ENCODE results near the gene BCL2L14.
A peak's percentile ranks its signal among the peaks of the same experiment; 100 is the strongest.

Gene BCL2L14

GRCh38 chr12:12086362-12086761, 15.6 kb downstream of the BCL2L14 start:
- no CpG with 5 or more reads among the region's 5 CpGs for WGBS (ENCODE audit: extremely low coverage, insufficient coverage, insufficient read length)
- Histone ChIP-seq H3K36me3 (ENCODE audit: control insufficient read depth in 1 of 2, insufficient read depth in 2 of 2, low read length in 2 of 2) (no peaks in the 10 kb centered on the region), H3K4me2 (ENCODE audit: low read length) (no peak overlapping the region), H3K4ac (ENCODE audit: low read depth, low read length) (no peak overlapping the region), H2AFZ (ENCODE audit: insufficient read depth, low read length, poor library complexity) (no peak overlapping the region), H3K4me3 (ENCODE audit: low read depth, low read length) (no peak overlapping the region), H3K18ac (ENCODE audit: low read length) (no peak overlapping the region), H2BK5ac (ENCODE audit: low read depth, low read length, poor library complexity) (no peak overlapping the region), H3K79me1 (ENCODE audit: low read length) (no peaks in the 10 kb centered on the region), H4K91ac (ENCODE audit: low read depth, low read length) (no peak overlapping the region), H3K9me3 (ENCODE audit: insufficient read depth, low read depth, low read length) (no peaks in the 10 kb centered on the region), H2BK120ac (ENCODE audit: insufficient read depth, low read length, poor library complexity) (no peak overlapping the region), H4K12ac (ENCODE audit: low read depth, low read length) (no peak overlapping the region), H3K27me3 (ENCODE audit: insufficient read depth, low read length) (no peaks in the 10 kb centered on the region), H3K9ac (ENCODE audit: low read length) (no peak overlapping the region), H3K79me2 (ENCODE audit: control insufficient read depth, insufficient read depth, low read length, poor library complexity) (no peaks in the 10 kb centered on the region), H3K4me1 (ENCODE audit: control insufficient read depth in 1 of 2, insufficient read depth in 2 of 2, low read length in 2 of 2) (peaks cover 4 to 7% of the 10 kb centered on the region in 2 experiments), H3K23ac (ENCODE audit: low read length) (no peak overlapping the region), H3K14ac (ENCODE audit: low read length) (no peak overlapping the region), H2AK5ac (ENCODE audit: low read length) (no peak overlapping the region), H4K8ac (ENCODE audit: low read depth, low read length) (no peak overlapping the region), H2BK12ac (ENCODE audit: low read length) (no peak overlapping the region), H3K27ac (ENCODE audit: low read depth, low read length) (no peak overlapping the region)
- no peak for DNase-seq

DNA sequence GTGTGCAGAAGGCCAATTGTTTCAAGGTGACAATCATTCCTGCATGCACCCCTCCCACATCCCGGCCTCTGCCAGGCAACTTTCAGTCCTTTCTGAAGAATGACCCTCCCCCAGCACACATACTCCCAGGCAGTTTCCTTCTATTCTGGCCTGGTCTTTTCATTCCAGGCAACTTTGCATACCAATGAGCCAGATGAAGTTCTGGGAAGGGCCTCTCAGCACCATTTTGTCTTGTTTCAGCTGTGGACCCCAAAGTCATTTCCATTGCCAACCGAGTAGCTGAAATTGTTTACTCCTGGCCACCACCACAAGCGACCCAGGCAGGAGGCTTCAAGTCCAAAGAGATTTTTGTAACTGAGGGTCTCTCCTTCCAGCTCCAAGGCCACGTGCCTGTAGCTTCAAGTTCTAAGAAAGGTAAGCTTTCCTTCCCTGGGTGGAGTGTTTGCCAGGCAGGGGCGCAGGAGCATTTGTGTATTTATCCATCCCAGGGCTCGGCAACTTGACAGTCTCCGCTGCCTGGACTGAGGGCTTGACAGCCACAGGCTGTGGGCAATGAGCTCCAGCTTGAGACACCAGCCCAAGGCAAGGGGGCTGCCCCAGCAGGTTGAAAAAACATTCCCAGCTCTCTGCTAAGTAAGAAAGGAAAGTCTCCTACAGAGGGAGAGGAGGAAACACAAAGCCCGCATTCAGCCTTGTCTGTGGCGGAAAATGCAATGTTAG, 16.4 kb downstream of the BCL2L14 start:
- H2BK5ac ChIP-seq (ENCODE audit: low read depth, low read length, poor library complexity): no peak overlapping the region
- H3K36me3 ChIP-seq (ENCODE audit: control insufficient read depth in 1 of 2, insufficient read depth in 2 of 2, low read length in 2 of 2): no peaks in the 10 kb centered on the region
- no peak overlapping the region for H4K8ac ChIP-seq (ENCODE audit: low read depth, low read length)
- no peaks in the 10 kb centered on the region for H3K79me1 ChIP-seq (ENCODE audit: low read length)
- H3K9ac ChIP-seq (ENCODE audit: low read length): no peak overlapping the region
- no peak overlapping the region for H3K14ac ChIP-seq (ENCODE audit: low read length)
- no peak overlapping the region for H2BK120ac ChIP-seq (ENCODE audit: insufficient read depth, low read length, poor library complexity)
- no CpG with 5 or more reads among the region's 9 CpGs for WGBS (ENCODE audit: extremely low coverage, insufficient coverage, insufficient read length)
- peaks cover 4 to 7% of the 10 kb centered on the region in 2 experiments for H3K4me1 ChIP-seq (ENCODE audit: control insufficient read depth in 1 of 2, insufficient read depth in 2 of 2, low read length in 2 of 2)
- H2AFZ ChIP-seq (ENCODE audit: insufficient read depth, low read length, poor library complexity): no peak overlapping the region
- H3K27ac ChIP-seq (ENCODE audit: low read depth, low read length): no peak overlapping the region
- H3K79me2 ChIP-seq (ENCODE audit: control insufficient read depth, insufficient read depth, low read length, poor library complexity): no peaks in the 10 kb centered on the region
- H3K4me2 ChIP-seq (ENCODE audit: low read length): no peak overlapping the region
- no peak overlapping the region for H4K91ac ChIP-seq (ENCODE audit: low read depth, low read length)
- no peak overlapping the region for H3K4me3 ChIP-seq (ENCODE audit: low read depth, low read length)
- no peak for DNase-seq
- no peak overlapping the region for H4K12ac ChIP-seq (ENCODE audit: low read depth, low read length)
- H3K27me3 ChIP-seq (ENCODE audit: insufficient read depth, low read length): no peaks in the 10 kb centered on the region
- peak overlapping the region; percentile 23 for H2BK12ac ChIP-seq (ENCODE audit: low read length)
- no peak overlapping the region for H3K18ac ChIP-seq (ENCODE audit: low read length)
- no peak overlapping the region for H2AK5ac ChIP-seq (ENCODE audit: low read length)
- no peaks in the 10 kb centered on the region for H3K9me3 ChIP-seq (ENCODE audit: insufficient read depth, low read depth, low read length)
- no peak overlapping the region for H3K23ac ChIP-seq (ENCODE audit: low read length)
- no peak overlapping the region for H3K4ac ChIP-seq (ENCODE audit: low read depth, low read length)

- Histone ChIP-seq H2BK12ac (ENCODE audit: low read length) (no peak overlapping the region), H4K12ac (ENCODE audit: low read depth, low read length) (no peak overlapping the region), H3K36me3 (ENCODE audit: control insufficient read depth in 1 of 2, insufficient read depth in 2 of 2, low read length in 2 of 2) (no peaks in the 10 kb centered on the region), H3K9me3 (ENCODE audit: insufficient read depth, low read depth, low read length) (no peaks in the 10 kb centered on the region), H2BK5ac (ENCODE audit: low read depth, low read length, poor library complexity) (no peak overlapping the region), H3K79me2 (ENCODE audit: control insufficient read depth, insufficient read depth, low read length, poor library complexity) (no peaks in the 10 kb centered on the region), H3K27me3 (ENCODE audit: insufficient read depth, low read length) (no peaks in the 10 kb centered on the region), H3K4me2 (ENCODE audit: low read length) (no peak overlapping the region), H4K8ac (ENCODE audit: low read depth, low read length) (no peak overlapping the region), H3K23ac (ENCODE audit: low read length) (no peak overlapping the region), H3K9ac (ENCODE audit: low read length) (no peak overlapping the region), H3K4me1 (ENCODE audit: control insufficient read depth in 1 of 2, insufficient read depth in 2 of 2, low read length in 2 of 2) (peaks cover 4 to 7% of the 10 kb centered on the region in 2 experiments), H3K4ac (ENCODE audit: low read depth, low read length) (no peak overlapping the region), H2AFZ (ENCODE audit: insufficient read depth, low read length, poor library complexity) (no peak overlapping the region), H3K27ac (ENCODE audit: low read depth, low read length) (no peak overlapping the region), H4K91ac (ENCODE audit: low read depth, low read length) (no peak overlapping the region), H3K14ac (ENCODE audit: low read length) (no peak overlapping the region), H2BK120ac (ENCODE audit: insufficient read depth, low read length, poor library complexity) (no peak overlapping the region), H3K4me3 (ENCODE audit: low read depth, low read length) (no peak overlapping the region), H3K18ac (ENCODE audit: low read length) (no peak overlapping the region), H2AK5ac (ENCODE audit: low read length) (no peak overlapping the region), H3K79me1 (ENCODE audit: low read length) (no peaks in the 10 kb centered on the region)
- WGBS (ENCODE audit: extremely low coverage, insufficient coverage, insufficient read length): no CpG with 5 or more reads among the region's 2 CpGs
- DNase-seq: no peak
Measured at GRCh38 chr12:12087693-12088034, 16.9 kb downstream of the BCL2L14 start.

GRCh38 chr12:12088147-12088546, 17.4 kb downstream of the BCL2L14 start:
- no peaks in the 10 kb centered on the region for H3K36me3 ChIP-seq (ENCODE audit: control insufficient read depth in 1 of 2, insufficient read depth in 2 of 2, low read length in 2 of 2)
- H3K27ac ChIP-seq (ENCODE audit: low read depth, low read length): no peak overlapping the region
- no peak overlapping the region for H3K23ac ChIP-seq (ENCODE audit: low read length)
- H2BK120ac ChIP-seq (ENCODE audit: insufficient read depth, low read length, poor library complexity): no peak overlapping the region
- H3K27me3 ChIP-seq (ENCODE audit: insufficient read depth, low read length): no peaks in the 10 kb centered on the region
- DNase-seq: no peak
- H3K4ac ChIP-seq (ENCODE audit: low read depth, low read length): no peak overlapping the region
- H3K79me2 ChIP-seq (ENCODE audit: control insufficient read depth, insufficient read depth, low read length, poor library complexity): no peaks in the 10 kb centered on the region
- H3K14ac ChIP-seq (ENCODE audit: low read length): no peak overlapping the region
- no peaks in the 10 kb centered on the region for H3K79me1 ChIP-seq (ENCODE audit: low read length)
- H3K4me1 ChIP-seq (ENCODE audit: control insufficient read depth in 1 of 2, insufficient read depth in 2 of 2, low read length in 2 of 2): peaks cover 4 to 7% of the 10 kb centered on the region in 2 experiments
- H2AFZ ChIP-seq (ENCODE audit: insufficient read depth, low read length, poor library complexity): no peak overlapping the region
- no peak overlapping the region for H2BK5ac ChIP-seq (ENCODE audit: low read depth, low read length, poor library complexity)
- H4K91ac ChIP-seq (ENCODE audit: low read depth, low read length): no peak overlapping the region
- no peak overlapping the region for H3K4me2 ChIP-seq (ENCODE audit: low read length)
- H3K4me3 ChIP-seq (ENCODE audit: low read depth, low read length): no peak overlapping the region
- H3K9ac ChIP-seq (ENCODE audit: low read length): no peak overlapping the region
- H3K18ac ChIP-seq (ENCODE audit: low read length): no peak overlapping the region
- H3K9me3 ChIP-seq (ENCODE audit: insufficient read depth, low read depth, low read length): no peaks in the 10 kb centered on the region
- H4K12ac ChIP-seq (ENCODE audit: low read depth, low read length): no peak overlapping the region
- no peak overlapping the region for H2AK5ac ChIP-seq (ENCODE audit: low read length)
- no CpG with 5 or more reads among the region's 10 CpGs for WGBS (ENCODE audit: extremely low coverage, insufficient coverage, insufficient read length)
- no peak overlapping the region for H4K8ac ChIP-seq (ENCODE audit: low read depth, low read length)
- H2BK12ac ChIP-seq (ENCODE audit: low read length): no peak overlapping the region
